ENCODE results near the gene CAMK1D.

Gene CAMK1D

GRCh38 chr10:12609435-12609834 lies 260.1 kb downstream of the CAMK1D start:
- peaks cover 18% of the 10 kb centered on the region for H3K4me1 ChIP-seq (ENCODE audit: control insufficient read depth, low read length)
- no peak overlapping the region for H3K4me3 ChIP-seq (ENCODE audit: low read length)
- no peak overlapping the region for H3K4me2 ChIP-seq (ENCODE audit: low read length)
- no peaks in the 10 kb centered on the region for H3K27me3 ChIP-seq (ENCODE audit: control insufficient read depth, low read length)
- H4K20me1 ChIP-seq (ENCODE audit: control insufficient read depth, insufficient read depth, low read depth, low read length): 0 out of 2 replicates have a peak, but pooled peaks cover 3% of the 10 kb centered on the region
- no peaks in the 10 kb centered on the region for H3K9me2 ChIP-seq (replicated peaks; ENCODE audit: control insufficient read depth, low read length)
- no peaks in the 10 kb centered on the region for H3K36me3 ChIP-seq (ENCODE audit: control insufficient read depth, low read length)
- H3K79me2 ChIP-seq (ENCODE audit: control insufficient read depth, low read length): peaks cover 15% of the 10 kb centered on the region; the same call in 1 of the 2 replicates
- H3K9me3 ChIP-seq (ENCODE audit: control insufficient read depth, insufficient read depth, low read length): no peaks in the 10 kb centered on the region
- TF ChIP-seq CTCF (IDR thresholded peaks at IDR 0.05; ENCODE audit: low read depth, low read length, poor library complexity, severe bottlenecking): no peak
- TF ChIP-seq EZH2phosphoT487 (IDR thresholded peaks at IDR 0.05; ENCODE audit: borderline replicate concordance, low read length): no peak
- no peak overlapping the region for H3K27ac ChIP-seq (ENCODE audit: low read depth, low read length)
- H3F3A ChIP-seq (ENCODE audit: control insufficient read depth, insufficient read depth): no peaks in the 10 kb centered on the region

- Histone ChIP-seq H4K20me1 (ENCODE audit: control insufficient read depth, insufficient read depth, low read depth, low read length) (peaks cover 8% of the 10 kb centered on the region; the same call in 1 of the 2 replicates), H3K4me1 (ENCODE audit: control insufficient read depth, low read length) (no peaks in the 10 kb centered on the region), H3K4me3 (ENCODE audit: low read length) (no peak overlapping the region), H3K79me2 (ENCODE audit: control insufficient read depth, low read length) (peaks cover 23% of the 10 kb centered on the region), H3K27ac (ENCODE audit: low read depth, low read length) (no peak overlapping the region), H3F3A (ENCODE audit: control insufficient read depth, insufficient read depth) (no peaks in the 10 kb centered on the region), H3K27me3 (ENCODE audit: control insufficient read depth, low read length) (no peaks in the 10 kb centered on the region), H3K9me3 (ENCODE audit: control insufficient read depth, insufficient read depth, low read length) (no peaks in the 10 kb centered on the region), H3K4me2 (ENCODE audit: low read length) (no peak overlapping the region), H3K9me2 (replicated peaks; ENCODE audit: control insufficient read depth, low read length) (no peaks in the 10 kb centered on the region), H3K36me3 (ENCODE audit: control insufficient read depth, low read length) (no peaks in the 10 kb centered on the region)
- no peak for TF ChIP-seq CTCF (IDR thresholded peaks at IDR 0.05; ENCODE audit: low read depth, low read length, poor library complexity, severe bottlenecking)
- no peak for TF ChIP-seq EZH2phosphoT487 (IDR thresholded peaks at IDR 0.05; ENCODE audit: borderline replicate concordance, low read length)
These were observed 263.8 kb downstream of the CAMK1D start for GRCh38 chr10:12613136-12613535.

- H3K4me3 ChIP-seq (ENCODE audit: low read length): no peak overlapping the region
- H3K36me3 ChIP-seq (ENCODE audit: control insufficient read depth, low read length): no peaks in the 10 kb centered on the region
- no peaks in the 10 kb centered on the region for H3F3A ChIP-seq (ENCODE audit: control insufficient read depth, insufficient read depth)
- H3K9me3 ChIP-seq (ENCODE audit: control insufficient read depth, insufficient read depth, low read length): no peaks in the 10 kb centered on the region
- peaks cover 8% of the 10 kb centered on the region; the same call in 1 of the 2 replicates for H4K20me1 ChIP-seq (ENCODE audit: control insufficient read depth, insufficient read depth, low read depth, low read length)
- H3K79me2 ChIP-seq (ENCODE audit: control insufficient read depth, low read length): peaks cover 25% of the 10 kb centered on the region
- no peaks in the 10 kb centered on the region for H3K4me1 ChIP-seq (ENCODE audit: control insufficient read depth, low read length)
- no peak overlapping the region for H3K27ac ChIP-seq (ENCODE audit: low read depth, low read length)
- H3K9me2 ChIP-seq (replicated peaks; ENCODE audit: control insufficient read depth, low read length): no peaks in the 10 kb centered on the region
- no peak for TF ChIP-seq CTCF (IDR thresholded peaks at IDR 0.05; ENCODE audit: low read depth, low read length, poor library complexity, severe bottlenecking)
- TF ChIP-seq EZH2phosphoT487 (IDR thresholded peaks at IDR 0.05; ENCODE audit: borderline replicate concordance, low read length): no peak
- H3K4me2 ChIP-seq (ENCODE audit: low read length): no peak overlapping the region
- no peaks in the 10 kb centered on the region for H3K27me3 ChIP-seq (ENCODE audit: control insufficient read depth, low read length)
These were observed 265.0 kb downstream of the CAMK1D start for GRCh38 chr10:12614177-12614995.

All from DOHH2 (cell line).